Fibroblast of the aortic adventitia (primary cell): ENCODE results near the gene DRGX. TPM values are rescaled to one million over a fixed set of nuclear protein-coding genes. Genes with fewer than 3 reads are reported as not detected.

ENCODE experiments used
- DNase-seq: peaks from one replicate; pipeline ENCODE4 v3.0.0-alpha.2; 2010; ENCODE audit warnings: low read depth
- H3K4me3 ChIP-seq: 2 replicates; pipeline ENCODE4 v1.5.1; 2011; ENCODE audit warnings: low read depth, mild to moderate bottlenecking, control low read depth, low read length, moderate library complexity
- total RNA-seq: library from RNA; depleted of rRNA; stranded (reverse); fragments of >200 nt; gene quantifications from 2 replicates; pipeline ENCODE4 v1.2.3, GENCODE V29; 2012; ENCODE audit warnings: low replicate concordance
- TF ChIP-seq, protein P1 (sequence below): IDR thresholded peaks from 2 replicates; pipeline ENCODE4 v1.5.1; 2011; ENCODE audit warnings: mild to moderate bottlenecking, low read length, control low read depth, inconsistent platforms; ENCODE audit not compliant: insufficient read depth

Gene DRGX
- total RNA-seq, 1 donor: not detected

DNA sequence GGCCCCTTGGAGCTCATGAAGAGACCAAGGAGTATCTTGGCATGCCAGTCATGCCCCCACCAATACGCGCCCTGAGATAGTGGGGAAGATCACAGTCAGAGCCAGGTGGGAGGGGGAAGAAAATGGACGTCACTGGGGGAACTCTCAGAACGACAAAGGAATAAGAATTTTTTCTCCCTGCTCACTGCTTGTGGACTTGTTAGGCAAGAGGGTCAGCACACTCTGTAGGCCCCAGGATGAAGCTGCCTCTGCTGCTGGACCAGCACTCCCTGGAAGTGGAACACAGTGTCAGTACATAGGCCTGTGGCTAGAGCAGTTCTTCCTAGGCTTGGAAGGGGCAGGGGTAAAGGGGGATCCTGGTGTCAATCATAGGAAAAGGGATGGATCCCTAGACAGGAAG, 46.5 kb downstream of the DRGX start:
- no peak for DNase-seq
- TF ChIP-seq, protein P1, sequence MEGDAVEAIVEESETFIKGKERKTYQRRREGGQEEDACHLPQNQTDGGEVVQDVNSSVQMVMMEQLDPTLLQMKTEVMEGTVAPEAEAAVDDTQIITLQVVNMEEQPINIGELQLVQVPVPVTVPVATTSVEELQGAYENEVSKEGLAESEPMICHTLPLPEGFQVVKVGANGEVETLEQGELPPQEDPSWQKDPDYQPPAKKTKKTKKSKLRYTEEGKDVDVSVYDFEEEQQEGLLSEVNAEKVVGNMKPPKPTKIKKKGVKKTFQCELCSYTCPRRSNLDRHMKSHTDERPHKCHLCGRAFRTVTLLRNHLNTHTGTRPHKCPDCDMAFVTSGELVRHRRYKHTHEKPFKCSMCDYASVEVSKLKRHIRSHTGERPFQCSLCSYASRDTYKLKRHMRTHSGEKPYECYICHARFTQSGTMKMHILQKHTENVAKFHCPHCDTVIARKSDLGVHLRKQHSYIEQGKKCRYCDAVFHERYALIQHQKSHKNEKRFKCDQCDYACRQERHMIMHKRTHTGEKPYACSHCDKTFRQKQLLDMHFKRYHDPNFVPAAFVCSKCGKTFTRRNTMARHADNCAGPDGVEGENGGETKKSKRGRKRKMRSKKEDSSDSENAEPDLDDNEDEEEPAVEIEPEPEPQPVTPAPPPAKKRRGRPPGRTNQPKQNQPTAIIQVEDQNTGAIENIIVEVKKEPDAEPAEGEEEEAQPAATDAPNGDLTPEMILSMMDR: no peak
- H3K4me3 ChIP-seq: no peak overlapping the region

- TF ChIP-seq, protein P1: no peak
- no peak for DNase-seq
- H3K4me3 ChIP-seq: no peak overlapping the region
These were observed 47.3 kb downstream of the DRGX start for GRCh38 chr10:49348593-49348992.

DNA sequence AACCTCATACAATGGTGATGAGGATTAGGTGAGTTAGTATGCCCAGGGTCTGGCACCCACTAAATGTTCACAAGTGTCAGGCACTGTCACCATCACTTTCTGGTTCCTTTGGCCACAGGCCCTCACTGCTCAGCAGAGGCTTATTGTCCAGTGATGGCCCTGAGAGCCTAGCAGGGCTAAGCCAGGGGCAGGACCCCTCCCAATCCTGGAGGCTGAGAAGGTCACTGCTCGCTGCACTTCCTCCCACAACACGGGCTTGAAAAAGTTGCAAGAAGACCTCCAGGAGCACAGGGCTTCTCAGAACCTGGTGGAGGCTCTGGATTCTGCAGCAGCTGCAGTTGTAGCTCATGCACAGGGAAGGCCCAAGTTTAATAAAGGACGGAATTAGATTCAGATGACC, 48.1 kb downstream of the DRGX start:
- no peak overlapping the region for H3K4me3 ChIP-seq
- TF ChIP-seq, protein P1: no peak
- no peak for DNase-seq

- DNase-seq: no peak
- TF ChIP-seq, protein P1: no peak
- H3K4me3 ChIP-seq: no peak overlapping the region
These were observed 48.5 kb downstream of the DRGX start for GRCh38 chr10:49347342-49347741.

GRCh38 chr10:49344840-49345239, 51.0 kb downstream of the DRGX start:
- TF ChIP-seq, protein P1: no peak
- no peak for DNase-seq

DNA sequence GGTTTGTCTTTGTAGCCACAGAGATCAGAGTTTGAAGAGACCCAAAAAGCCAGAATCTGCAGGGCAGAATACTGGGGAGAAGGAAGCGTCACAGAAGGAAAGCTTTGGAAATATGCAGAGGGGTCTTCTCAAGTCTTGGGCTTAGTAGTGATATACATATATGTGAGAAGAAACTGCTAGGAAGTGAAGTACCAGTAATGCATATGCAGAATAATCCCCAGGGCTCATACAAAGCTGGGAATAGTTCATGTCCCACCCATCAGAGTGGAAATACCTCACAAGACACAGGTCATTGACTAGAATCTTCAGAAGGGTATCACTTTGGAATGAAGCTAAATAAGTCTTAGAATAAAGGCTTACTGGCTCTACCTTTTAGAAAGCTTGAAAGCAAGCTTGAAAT, 57.3 kb downstream of the DRGX start:
- TF ChIP-seq, protein P1: no peak

More at GRCh38 chr10:49344840-49345239, 51.0 kb downstream of the DRGX start:
- H3K4me3 ChIP-seq: no peak overlapping the region

DNA sequence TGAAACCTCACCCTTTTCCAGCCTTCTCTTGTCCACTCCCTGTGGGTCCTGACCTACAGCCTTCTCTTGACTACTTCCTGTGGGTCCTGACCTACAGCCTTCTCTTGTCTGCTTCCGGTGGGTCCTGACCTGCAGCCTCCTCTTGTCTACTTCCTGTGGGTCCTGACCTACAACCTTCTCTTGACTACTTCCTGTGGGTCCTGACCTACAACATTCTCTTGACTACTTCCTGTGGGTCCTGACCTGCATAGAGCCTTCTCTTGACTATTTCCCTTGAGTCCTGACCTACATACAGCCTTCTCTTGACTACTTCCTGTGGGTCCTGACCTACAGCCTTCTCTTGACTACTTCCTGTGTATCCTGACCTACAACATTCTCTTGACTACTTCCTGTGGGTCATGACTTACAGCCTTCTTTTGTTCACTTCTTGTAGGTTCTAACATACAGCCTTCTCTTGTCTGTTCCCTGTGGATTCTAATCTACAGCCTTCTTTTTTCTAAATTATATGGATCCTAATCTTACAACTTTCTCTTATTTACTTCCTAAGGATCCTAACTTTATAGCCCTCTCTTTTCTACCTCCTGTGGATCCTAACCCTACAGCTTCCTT, 60.4 kb downstream of the DRGX start:
- TF ChIP-seq, protein P1: no peak
- DNase-seq: no peak
- H3K4me3 ChIP-seq: no peak overlapping the region

More for the DNA sequence above, 57.3 kb downstream of the DRGX start:
- DNase-seq: no peak
- H3K4me3 ChIP-seq: no peak overlapping the region
